Sigmoid colon (tissue), 4 donors: ENCODE measurements around the gene MMADHC.

Experiments
- POLR2A ChIP-seq, 2 donors: fragments of 450-650 bp; IDR thresholded peaks; one replicate each; pipeline ENCODE4 v1.6.1; 2016; ENCODE audit warnings: antibody characterized with exemption in 2 of 2, mild to moderate bottlenecking in 2 of 2, moderate library complexity in 2 of 2
- POLR2AphosphoS5 ChIP-seq, 4 donors: sonication (generic); formaldehyde crosslinking; IDR thresholded peaks; one replicate each; pipeline ENCODE4 v1.6.1; 2017; ENCODE audit warnings: antibody characterized with exemption in 4 of 4
- TF ChIP-seq, protein P1 (sequence below), 4 experiments: fragments of 450-650 bp in 3 of 4; fragments of 200-600 bp in 1 of 4; IDR thresholded peaks; one replicate each; pipeline ENCODE4 v1.5.1; 2016 to 2019; ENCODE audit warnings: antibody characterized with exemption in 4 of 4, mild to moderate bottlenecking in 3 of 4, moderate library complexity in 2 of 4

DNA sequence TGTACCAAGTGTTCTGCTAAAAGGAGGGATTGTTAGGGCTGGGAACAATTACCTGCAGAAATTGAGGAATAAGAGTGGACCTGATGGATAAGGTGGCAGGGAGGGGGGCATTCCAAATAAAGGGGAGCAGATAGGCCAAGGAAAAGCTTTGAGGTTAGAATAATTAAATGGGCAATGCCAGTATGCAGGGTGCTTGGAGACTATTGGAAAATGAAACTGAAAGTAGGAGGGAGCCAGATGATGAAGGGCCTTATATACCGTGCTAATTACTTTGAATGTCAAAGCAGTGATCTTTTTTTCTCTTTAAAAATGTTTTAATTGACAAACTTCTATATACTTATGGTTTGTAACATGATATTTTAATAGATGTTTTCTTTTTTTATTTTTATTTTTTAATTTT lies 42.9 kb downstream of the MMADHC start:
- TF ChIP-seq POLR2A (IDR thresholded peaks at IDR 0.05): no peak
- TF ChIP-seq, protein P1, sequence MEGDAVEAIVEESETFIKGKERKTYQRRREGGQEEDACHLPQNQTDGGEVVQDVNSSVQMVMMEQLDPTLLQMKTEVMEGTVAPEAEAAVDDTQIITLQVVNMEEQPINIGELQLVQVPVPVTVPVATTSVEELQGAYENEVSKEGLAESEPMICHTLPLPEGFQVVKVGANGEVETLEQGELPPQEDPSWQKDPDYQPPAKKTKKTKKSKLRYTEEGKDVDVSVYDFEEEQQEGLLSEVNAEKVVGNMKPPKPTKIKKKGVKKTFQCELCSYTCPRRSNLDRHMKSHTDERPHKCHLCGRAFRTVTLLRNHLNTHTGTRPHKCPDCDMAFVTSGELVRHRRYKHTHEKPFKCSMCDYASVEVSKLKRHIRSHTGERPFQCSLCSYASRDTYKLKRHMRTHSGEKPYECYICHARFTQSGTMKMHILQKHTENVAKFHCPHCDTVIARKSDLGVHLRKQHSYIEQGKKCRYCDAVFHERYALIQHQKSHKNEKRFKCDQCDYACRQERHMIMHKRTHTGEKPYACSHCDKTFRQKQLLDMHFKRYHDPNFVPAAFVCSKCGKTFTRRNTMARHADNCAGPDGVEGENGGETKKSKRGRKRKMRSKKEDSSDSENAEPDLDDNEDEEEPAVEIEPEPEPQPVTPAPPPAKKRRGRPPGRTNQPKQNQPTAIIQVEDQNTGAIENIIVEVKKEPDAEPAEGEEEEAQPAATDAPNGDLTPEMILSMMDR (IDR thresholded peaks at IDR 0.05): no peak
- no peak for TF ChIP-seq POLR2AphosphoS5 (IDR thresholded peaks at IDR 0.05)
